H1 (cell line): ENCODE data around the gene SIPA1L3.

Source experiments
- CBX8 ChIP-seq: fragments of 300-800, 300-1000 bp; sonication (generic); IDR thresholded peaks from 2 replicates; pipeline ENCODE4 v1.7.1; 2016; ENCODE audit warnings: low read depth, low read length, borderline replicate concordance
- TAF1 ChIP-seq: IDR thresholded peaks from 2 replicates; pipeline ENCODE4 v1.6.1; 2011; ENCODE audit warnings: mild to moderate bottlenecking, low read depth, low read length

GRCh38 chr19:37902668-37903067, 4.3 kb upstream of the SIPA1L3 start:
- TF ChIP-seq TAF1 (no peak), CBX8 (no peak)
